Osteocyte (in vitro differentiated cells): ENCODE measurements around the gene CHPF. TPM values are rescaled to one million over a fixed set of nuclear protein-coding genes. Genes with fewer than 3 reads are reported as not detected.

Experiments used
- DNase-seq: peaks from one replicate; pipeline ENCODE4 v3.0.0; 2021; ENCODE audit warnings: mixed read lengths; ENCODE audit not compliant: unreplicated experiment; ENCODE audit errors: extremely low spot score
- H3K27ac Mint-ChIP-seq: one replicate; pipeline ENCODE4 v1.8.0; 2021; ENCODE audit warnings: mild to moderate bottlenecking, mixed read lengths; ENCODE audit not compliant: unreplicated experiment
- H3K27me3 Mint-ChIP-seq: one replicate; pipeline ENCODE4 v1.8.0; 2021; ENCODE audit warnings: mixed read lengths; ENCODE audit not compliant: unreplicated experiment
- H3K36me3 Mint-ChIP-seq: one replicate; pipeline ENCODE4 v1.8.0; 2021; ENCODE audit warnings: mixed read lengths; ENCODE audit not compliant: unreplicated experiment
- H3K4me1 Mint-ChIP-seq: one replicate; pipeline ENCODE4 v1.8.0; 2021; ENCODE audit warnings: mixed read lengths; ENCODE audit not compliant: unreplicated experiment
- H3K4me3 Mint-ChIP-seq: one replicate; pipeline ENCODE4 v1.8.0; 2021; ENCODE audit warnings: mild to moderate bottlenecking, moderate library complexity, mixed read lengths; ENCODE audit not compliant: unreplicated experiment
- H3K9me3 Mint-ChIP-seq: one replicate; pipeline ENCODE4 v1.8.0; 2021; ENCODE audit warnings: mixed read lengths; ENCODE audit not compliant: unreplicated experiment
- CTCF ChIP-seq: fragments of 200-600 bp; sonication (generic); IDR thresholded peaks from 2 replicates; pipeline ENCODE4 v1.5.0; 2021; ENCODE audit warnings: antibody characterized with exemption, mild to moderate bottlenecking, moderate library complexity
- total RNA-seq: library from RNA; stranded (reverse); gene quantifications from 2 replicates; pipeline ENCODE4 v1.2.1, GENCODE V29; 2021

Gene CHPF
- total RNA-seq, 1 donor from 2014 or later = 144 TPM

GRCh38 chr2:219510512-219511135 is 33.0 kb downstream of the CHPF start:
- Mint-ChIP-seq H3K36me3 (peaks cover 2% of the 10 kb centered on the region), H3K4me1 (peaks cover 27% of the 10 kb centered on the region), H3K27me3 (peaks cover 40% of the 10 kb centered on the region), H3K9me3 (no peaks in the 10 kb centered on the region), H3K27ac (no peak overlapping the region), H3K4me3 (peak overlapping the region; percentile 68)
- TF ChIP-seq CTCF = no peak
- no peak for DNase-seq

GRCh38 chr2:219509780-219510511 is 33.7 kb downstream of the CHPF start:
- peaks cover 2% of the 10 kb centered on the region for H3K36me3 Mint-ChIP-seq
- H3K9me3 Mint-ChIP-seq = no peaks in the 10 kb centered on the region
- H3K4me1 Mint-ChIP-seq = peaks cover 27% of the 10 kb centered on the region
- peak; percentile 73 for TF ChIP-seq CTCF
- DNase-seq = no peak
- H3K27me3 Mint-ChIP-seq = peaks cover 34% of the 10 kb centered on the region
- H3K27ac Mint-ChIP-seq = peak overlapping the region; percentile 6
- peak overlapping the region; percentile 68 for H3K4me3 Mint-ChIP-seq

- Mint-ChIP-seq H3K4me3 (peak overlapping the region; percentile 68), H3K9me3 (no peaks in the 10 kb centered on the region), H3K36me3 (peaks cover 7% of the 10 kb centered on the region), H3K4me1 (peaks cover 26% of the 10 kb centered on the region), H3K27ac (peak overlapping the region; percentile 6), H3K27me3 (peaks cover 29% of the 10 kb centered on the region)
- no peak for TF ChIP-seq CTCF
- no peak for DNase-seq
Observed at GRCh38 chr2:219508971-219509779, 34.4 kb downstream of the CHPF start.

- TF ChIP-seq CTCF = no peak
- H3K4me3 Mint-ChIP-seq = no peak overlapping the region
- H3K9me3 Mint-ChIP-seq = no peaks in the 10 kb centered on the region
- H3K4me1 Mint-ChIP-seq = peaks cover 19% of the 10 kb centered on the region
- peaks cover 21% of the 10 kb centered on the region for H3K27me3 Mint-ChIP-seq
- H3K27ac Mint-ChIP-seq = no peak overlapping the region
- no peak for DNase-seq
- H3K36me3 Mint-ChIP-seq = peaks cover 12% of the 10 kb centered on the region
Observed at GRCh38 chr2:219508444-219508734, 35.2 kb downstream of the CHPF start.
